Endometrial microvascular endothelial cells (primary cell): ENCODE measurements around the gene ARF1. TPM values are rescaled to one million over a fixed set of nuclear protein-coding genes. Genes with fewer than 3 reads are reported as not detected.

Experiments
- in situ Hi-C: cut with HindIII; loops from 2 replicates; pipeline ENCODE4 v1.10.0; 2017; ENCODE audit warnings: low sequenced_read_pairs, low pct_unique_long_range_greater_than_20kb; ENCODE audit errors: inconsistent ontology term
- total RNA-seq: library from RNA; depleted of rRNA; stranded (reverse); fragments of >200 nt; gene quantifications from one replicate; pipeline ENCODE4 v1.2.3, GENCODE V29; 2015; ENCODE audit errors: inconsistent ontology term

The ARF1 gene
- total RNA-seq, 1 donor from 2014 or later: 572 TPM

DNA sequence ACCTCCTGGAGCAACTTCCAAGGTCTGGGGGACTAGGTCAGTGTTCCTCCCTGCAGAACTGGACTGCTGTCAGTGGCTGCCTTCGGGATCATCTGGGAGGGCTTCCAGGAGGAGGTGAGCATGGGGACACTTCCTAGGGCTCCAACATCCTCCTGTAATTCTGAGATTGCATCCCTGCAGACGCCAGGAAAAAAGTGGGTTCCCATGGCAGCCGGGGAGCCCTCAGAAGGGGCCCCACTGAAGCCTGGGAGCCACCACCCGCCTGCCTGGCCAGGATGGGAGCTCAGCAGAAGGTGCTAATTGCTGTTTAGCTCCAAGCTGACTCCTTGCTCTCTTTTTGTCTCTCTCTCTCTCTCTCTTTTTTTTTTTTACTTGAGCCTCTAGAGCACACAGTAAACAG, 16.1 kb upstream of the ARF1 start:
- in situ Hi-C loops: no loop called here

DNA sequence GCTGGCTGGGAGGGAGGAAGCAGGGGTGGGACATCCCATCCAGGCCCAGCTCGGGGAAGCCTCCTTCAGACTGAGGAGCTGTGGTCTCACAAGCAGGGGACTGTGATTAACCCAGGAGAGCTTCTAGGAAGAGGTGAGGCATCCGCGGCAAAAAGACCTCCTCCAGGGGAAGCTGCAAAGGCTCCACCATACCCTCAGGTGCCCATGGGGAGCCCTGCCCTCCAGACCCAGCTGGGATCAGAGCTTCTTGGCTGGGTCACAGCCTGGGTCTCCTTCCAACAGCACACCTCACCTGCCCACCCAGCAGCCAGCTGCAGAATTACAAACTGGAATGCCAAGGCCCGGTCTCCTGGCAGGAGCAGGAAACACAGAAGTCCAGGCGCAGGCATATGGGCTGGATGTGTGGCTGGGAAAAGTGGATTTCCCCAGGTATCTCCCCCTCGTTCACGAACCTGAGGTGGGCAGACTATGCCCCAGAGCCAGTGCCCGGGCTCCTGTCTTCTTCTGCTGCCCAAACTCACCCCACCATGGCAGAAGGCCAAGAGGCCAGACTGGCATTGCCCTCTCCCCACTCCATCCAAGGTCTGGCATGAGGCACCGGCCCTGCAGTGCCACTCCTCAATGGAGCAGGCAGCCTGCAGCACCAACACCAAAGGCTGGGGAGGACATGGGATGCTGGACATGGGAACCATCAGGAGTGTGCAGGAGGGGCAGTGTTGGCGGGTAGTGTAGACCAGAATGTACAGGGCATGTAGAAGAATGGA, 15.4 kb upstream of the ARF1 start:
- in situ Hi-C loops: no loop called here

DNA sequence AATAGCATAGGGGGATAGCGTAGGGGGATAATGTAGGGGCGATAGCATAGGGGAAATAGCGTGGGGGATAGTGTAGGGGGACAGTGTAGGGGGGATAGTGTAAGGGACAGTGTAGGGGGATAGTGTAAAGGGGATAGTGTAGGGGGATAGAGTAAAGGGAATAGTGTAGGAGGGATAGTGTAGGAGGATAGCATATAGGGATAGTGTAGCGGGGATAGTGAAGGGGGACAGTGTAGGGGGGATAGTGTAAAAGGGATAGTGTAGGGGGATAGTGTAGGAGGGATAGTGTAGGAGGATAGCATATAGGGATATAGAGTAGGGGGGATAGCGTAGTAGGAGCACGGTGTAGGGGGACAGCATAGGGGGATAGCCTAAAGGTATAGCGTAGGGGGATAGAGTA, 14.1 kb upstream of the ARF1 start:
- in situ Hi-C loops: no loop called here

DNA sequence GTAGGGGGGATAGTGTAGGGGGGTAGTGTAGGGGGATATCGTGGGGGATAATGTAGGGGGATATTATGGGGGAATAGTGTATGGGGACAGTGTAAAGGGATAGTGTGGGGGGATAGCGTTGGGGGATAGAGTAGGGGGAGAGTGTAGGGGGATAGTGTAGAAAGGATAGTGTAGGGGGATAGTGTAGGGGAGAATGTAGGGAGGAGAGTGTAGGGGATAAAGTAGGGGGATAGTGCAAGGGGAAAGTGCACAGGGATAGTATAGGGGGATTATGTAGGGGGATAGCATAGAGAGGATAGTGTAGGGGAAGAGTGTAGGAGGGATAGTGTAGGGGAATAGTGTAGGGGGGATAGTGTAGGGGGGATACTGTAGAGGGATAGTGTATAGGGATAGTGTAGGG, 12.3 kb upstream of the ARF1 start:
- in situ Hi-C loops: no loop called here

GRCh38 chr1:228070851-228071250, 11.7 kb upstream of the ARF1 start:
- in situ Hi-C loops: no loop called here

DNA sequence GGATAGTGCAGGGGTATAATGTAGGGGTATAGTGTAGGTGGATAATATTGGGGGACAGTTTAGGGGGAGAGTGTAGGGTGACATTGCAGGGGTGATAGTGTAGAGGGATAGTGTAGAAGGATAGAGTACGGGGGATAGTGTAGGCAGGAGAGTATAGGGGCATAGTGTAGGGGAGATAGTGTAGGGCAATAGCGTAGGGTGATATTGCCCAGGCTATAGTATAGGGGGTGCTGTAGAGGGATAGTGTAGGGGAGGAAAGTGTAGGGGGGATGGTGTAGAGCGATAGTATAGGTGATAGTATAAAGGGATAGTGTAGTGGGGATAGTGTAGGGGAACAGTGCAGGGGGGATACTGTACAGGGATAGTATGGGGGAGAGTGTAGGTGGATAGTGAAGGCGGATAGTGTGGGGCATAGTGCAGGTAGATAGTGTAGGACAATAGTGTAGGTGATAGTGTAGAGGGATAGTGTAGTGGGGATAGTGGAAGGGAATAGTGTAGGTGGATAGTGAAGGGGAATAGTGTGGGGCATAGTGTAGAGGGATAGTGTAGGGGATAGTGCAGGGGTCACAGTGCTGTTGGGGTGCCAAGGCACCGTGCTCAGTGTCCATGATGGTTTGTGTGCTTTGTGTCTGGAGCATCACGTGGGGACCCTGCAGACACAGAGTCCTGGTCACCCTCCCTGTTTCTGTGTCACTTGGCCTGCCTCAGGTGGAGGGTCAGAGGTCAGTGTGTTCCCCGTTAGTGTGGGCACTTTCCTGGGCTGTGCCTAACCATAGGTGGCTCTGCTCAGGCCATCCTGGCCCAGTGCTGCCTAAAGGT, 10.5 kb upstream of the ARF1 start:
- in situ Hi-C loops: no loop called here

DNA sequence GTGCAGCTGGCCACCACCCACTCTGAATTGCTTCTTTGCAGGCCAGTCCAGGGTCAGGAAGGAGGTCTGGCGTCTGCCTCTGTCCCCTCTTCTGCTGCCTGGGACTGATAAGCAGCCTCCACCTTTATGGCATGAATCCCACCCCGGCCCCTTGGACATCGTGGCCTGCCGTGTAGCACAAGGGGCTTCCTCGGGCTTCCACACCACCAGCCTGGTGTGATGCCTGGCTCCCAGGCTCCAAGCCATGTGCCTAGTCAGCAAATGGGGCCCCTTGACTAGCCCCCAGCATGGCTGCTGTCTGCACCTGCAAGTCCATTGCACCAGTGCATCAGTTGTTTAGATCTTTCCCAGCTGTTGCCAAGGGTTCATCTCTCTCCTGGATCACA, 9.9 kb upstream of the ARF1 start:
- in situ Hi-C loops: no loop called here

GRCh38 chr1:228073061-228073856, 9.2 kb upstream of the ARF1 start:
- in situ Hi-C loops: no loop called here

DNA sequence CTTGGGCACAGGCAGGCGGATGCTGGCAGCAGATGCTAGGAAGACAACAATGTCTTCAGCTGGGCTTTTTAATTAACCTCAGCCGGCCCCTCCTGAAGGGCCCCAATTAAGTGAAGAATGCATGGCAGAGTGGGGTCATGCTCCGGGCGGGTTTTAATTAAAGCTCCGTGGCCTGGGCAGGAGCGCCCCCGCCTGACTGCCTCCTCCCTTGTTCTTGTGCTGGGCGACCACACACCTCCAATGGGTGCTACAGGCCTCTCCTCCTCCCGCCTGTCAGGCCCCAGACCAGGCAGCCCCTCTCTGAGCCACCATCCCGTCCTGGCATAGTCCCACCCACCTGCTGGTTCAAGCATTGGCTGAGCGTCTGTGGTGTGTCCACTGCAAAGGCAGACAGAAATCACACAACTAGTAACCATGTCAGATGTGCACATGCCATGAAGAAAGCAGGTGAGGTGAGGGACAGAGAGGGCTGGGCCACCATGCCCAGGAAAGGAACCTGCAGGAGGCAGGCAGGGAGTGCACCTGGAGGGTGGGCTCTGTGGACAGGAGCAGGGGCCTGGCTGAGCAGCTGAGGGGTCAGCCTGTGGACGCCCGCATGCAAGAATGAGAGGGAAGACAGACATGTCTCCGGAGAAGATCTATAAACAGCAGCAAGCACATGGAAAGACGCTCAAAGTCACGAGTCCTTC, 8.5 kb upstream of the ARF1 start:
- in situ Hi-C loops: no loop called here

- in situ Hi-C loops: no loop called here
Measured at GRCh38 chr1:228074954-228075730, 7.4 kb upstream of the ARF1 start.

- in situ Hi-C loops: no loop called here
Measured at GRCh38 chr1:228075801-228076271, 6.7 kb upstream of the ARF1 start.

DNA sequence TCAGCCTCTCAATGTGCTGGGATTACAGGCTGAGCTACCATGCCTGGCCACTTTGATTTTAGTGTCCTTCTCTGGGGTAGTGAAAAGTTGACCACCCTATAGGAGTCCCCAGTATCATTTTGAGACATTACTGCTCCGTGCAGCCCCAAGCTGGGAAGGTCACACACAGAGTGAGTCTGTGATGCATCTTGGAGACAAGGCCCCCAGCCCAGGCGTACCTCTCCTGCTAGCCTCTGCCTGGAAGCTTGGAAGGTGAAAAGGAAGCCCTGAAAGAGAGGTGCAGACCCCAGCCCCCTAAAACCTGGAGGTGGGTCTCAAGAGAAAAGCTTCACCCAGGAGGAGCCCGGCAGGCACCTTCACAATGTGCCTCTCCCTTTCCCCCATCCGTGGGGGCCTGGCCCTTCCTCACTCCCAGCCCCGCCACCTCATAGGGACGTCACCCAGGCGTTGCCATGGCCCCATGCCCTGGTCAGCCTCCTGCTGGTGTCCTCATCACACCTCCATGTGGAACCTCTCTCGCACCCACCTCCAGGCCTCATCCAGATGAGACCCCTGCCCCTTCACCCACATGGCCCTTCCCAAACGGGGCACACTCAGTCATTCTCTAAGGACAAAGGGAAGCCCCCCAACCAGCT, 5.6 kb upstream of the ARF1 start:
- in situ Hi-C loops: no loop called here

DNA sequence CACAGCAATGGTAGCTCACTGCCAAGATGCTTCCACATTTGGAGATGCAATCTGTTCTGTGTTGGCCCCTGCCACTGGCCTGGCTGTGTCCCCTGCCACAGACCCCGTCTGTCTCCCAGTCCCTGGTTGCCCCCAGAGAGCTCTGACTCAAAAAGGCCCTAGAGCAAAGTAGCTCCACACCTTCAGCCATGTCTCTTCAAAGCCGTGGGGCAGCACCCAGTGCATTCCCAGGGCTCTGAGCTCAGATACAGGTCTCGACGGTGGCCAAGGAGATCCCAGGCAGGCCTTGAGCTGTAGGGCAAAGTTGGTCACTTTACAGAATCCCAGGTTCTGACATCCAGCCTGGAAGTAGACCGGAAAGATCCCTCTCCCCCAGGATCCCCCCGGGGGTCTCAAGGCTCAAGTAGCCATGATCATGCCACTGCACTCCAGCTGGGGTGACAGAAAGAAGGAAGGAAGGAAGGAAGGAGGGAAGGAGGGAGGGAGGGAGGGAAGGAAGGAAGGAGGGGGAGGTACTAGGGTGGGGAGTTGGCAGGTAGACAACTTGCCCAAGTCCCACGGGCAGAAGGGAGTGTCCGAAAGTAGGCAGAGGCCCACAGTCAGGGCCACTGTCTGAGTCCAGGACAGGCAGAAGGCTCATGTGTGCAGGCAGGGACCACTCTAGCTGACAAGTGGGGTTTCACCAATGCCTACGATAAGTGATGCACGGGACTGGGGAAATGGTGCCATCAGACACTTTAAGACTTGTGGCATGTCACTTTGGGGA, 4.8 kb upstream of the ARF1 start:
- in situ Hi-C loops: no loop called here

DNA sequence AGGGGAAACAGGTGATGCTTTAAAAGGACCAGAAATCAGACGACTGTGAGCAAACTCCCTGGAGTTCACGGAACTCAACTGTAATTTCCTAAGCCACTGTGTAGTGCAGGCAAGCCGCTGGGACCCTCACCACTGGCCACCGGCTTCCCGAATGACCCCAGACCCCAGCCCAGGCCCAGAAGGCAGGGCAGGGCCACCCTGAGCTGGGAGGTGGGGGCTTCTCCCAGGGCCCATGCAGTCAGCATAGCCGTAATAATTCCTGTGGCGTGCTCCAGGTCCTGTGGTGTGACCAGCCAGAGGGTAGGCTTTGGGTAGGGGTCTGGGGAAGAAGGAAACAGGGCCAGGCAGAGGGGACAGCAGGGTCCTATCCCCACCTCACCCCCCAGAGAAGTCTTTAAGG, 3.5 kb upstream of the ARF1 start:
- in situ Hi-C loops: no loop called here

DNA sequence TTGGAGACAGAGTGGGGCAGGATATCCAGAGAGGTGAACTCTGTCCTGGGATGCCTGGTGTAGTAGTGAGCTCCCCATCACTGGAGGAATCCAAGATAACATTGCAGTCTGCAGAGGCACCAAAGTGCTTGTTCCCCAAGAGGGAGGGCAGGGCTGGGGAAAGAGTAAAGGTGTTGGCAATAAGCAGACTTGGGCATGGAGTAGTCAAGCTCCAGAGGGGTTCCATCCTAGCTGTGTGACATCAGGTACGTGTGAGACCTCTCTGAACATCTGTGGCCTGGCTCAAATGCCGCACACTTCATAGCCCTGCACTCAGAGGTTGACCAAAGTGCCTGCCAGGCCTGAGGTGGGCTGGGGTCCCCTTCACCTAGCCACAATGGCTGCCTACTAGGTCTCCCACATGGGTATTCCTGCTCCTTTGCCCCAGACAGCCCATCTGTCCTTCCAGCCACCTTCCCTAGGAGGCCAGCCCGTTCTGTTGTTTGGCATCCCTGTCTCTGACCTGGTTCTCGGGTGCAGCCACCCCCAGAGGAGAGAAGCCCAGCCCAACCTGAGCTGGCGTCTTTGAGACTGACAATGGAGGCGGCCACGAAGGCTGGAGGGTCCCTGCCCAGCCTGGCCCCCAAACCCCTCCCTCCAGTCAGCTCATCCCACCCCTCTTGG, 2.8 kb upstream of the ARF1 start:
- in situ Hi-C loops: no loop called here

- in situ Hi-C loops: no loop called here
Measured at GRCh38 chr1:228081144-228081543, 1.4 kb upstream of the ARF1 start.
